HK-2 (cell line): ENCODE results near the gene FBXL7.

Experiments used
- DNase-seq: peaks from one replicate; pipeline ENCODE4 v3.0.0-alpha.2; 2018; ENCODE audit not compliant: unreplicated experiment

FBXL7 gene

DNA sequence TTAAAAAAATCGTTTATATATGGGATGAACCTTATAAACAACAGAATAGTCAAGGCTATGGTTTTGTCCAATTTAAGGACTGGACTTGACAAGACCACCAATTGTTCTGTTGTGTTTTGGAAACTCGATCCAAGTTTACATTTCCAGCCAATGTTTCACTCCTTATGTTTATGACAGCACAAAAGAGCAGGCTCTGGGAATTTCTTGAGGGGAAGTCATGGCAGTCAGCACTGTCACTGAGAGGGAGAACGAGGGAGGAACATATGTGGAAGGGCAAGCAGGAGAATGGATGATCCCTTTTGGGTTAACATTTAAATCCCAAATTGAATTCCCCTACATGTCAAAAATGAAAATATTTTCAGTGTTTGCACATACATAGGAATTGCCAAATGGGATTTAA, 387.1 kb downstream of the FBXL7 start:
- no peak for DNase-seq

DNA sequence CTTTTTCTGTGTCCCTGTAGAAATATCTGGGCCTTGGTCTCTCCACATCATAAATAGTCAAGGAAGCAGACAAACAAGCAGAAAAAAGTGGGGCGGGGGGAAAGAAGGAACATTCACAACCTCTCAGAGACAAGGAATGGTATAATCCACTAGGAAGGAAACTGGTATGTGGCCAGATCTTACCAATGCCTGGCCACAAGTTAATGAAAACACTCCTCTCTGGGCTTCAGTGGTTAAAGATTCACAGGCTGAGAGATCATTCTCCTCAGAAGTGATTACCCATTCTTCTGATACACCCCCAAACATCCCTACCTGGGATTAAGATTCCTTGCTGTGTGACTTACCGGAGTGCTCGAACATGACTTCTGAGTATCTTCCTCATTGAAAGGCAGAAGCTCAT, 389.0 kb downstream of the FBXL7 start:
- DNase-seq: peak; percentile 6

DNA sequence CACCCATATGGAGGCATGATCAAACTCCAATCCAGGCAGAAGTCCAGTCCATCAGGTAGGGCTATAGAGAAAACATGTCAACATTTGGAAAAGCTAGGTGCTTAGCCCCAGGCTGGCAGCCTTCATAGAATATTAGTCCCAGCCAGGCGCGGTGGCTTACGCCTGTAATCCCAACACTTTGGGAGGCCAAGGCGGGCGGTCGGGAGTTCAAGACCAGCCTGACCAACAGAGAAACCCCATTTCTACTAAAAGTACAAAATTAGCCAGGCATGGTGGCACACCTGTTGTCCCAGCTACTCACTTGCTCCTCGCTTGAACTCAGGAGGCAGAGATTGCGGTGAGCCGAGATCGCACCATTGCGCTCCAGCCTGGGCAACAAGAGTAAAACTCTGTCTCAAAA, 393.9 kb downstream of the FBXL7 start:
- DNase-seq: no peak

DNA sequence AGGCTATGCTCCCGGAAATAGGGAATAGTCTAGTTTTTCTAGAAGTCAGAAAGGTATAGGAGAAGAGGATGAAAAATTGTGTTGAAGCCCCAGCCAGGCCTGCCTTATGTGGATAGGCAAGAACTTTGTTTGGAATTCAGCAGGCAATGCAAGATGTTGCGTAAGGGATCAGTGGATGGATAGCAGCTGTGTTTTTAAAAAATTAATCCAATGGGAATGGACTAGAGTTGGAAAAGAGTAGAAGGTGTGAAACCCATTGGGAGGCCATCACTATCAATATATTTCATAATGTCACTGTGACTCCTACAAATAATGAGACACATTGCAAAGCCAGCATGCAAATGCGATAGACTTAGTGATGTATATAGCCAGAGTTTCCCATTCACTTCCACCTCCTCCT, 397.7 kb downstream of the FBXL7 start:
- no peak for DNase-seq

GRCh38 chr5:15898641-15899040, 398.7 kb downstream of the FBXL7 start:
- DNase-seq: no peak

DNA sequence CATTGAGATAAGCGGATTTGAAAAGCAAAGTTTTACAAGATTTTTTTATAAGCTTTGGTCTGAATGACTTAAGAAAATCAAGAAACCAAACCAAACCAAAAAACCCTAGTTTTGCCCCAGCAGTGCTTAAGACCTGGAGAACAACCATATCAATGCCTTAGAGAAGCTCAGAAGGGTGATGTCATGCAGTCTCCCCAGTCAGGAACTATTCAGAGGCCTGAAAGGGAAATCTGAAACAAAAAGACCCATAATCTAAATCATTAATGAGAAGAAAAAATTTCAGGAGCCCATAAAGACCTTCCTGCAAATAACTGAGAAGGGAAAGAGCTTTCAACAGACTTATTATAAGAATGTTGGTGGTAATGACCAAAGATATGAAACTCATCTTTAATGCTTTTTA, 399.5 kb downstream of the FBXL7 start:
- no peak for DNase-seq

GRCh38 chr5:15901151-15901550, 401.2 kb downstream of the FBXL7 start:
- DNase-seq: no peak

DNA sequence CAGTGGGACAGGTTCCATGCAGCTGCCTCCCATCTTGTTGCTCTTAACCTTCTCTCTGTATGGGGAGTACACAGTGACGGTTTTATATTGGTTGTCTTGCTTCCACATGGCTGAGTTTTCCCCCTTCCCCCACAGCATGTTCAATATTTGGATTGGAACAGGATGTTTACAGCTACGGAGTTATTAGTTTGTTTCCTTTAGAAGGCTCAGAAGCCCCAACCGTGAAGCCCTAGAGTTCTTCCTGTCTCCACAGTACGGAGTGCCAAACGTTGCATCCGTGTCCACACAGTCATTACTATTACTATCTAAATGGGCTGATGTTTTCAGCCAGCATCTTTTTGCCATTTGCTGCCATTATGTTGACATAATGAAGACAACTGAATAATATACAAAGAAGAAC, 402.1 kb downstream of the FBXL7 start:
- no peak for DNase-seq

GRCh38 chr5:15904899-15905830, 405.2 kb downstream of the FBXL7 start:
- DNase-seq: no peak

DNA sequence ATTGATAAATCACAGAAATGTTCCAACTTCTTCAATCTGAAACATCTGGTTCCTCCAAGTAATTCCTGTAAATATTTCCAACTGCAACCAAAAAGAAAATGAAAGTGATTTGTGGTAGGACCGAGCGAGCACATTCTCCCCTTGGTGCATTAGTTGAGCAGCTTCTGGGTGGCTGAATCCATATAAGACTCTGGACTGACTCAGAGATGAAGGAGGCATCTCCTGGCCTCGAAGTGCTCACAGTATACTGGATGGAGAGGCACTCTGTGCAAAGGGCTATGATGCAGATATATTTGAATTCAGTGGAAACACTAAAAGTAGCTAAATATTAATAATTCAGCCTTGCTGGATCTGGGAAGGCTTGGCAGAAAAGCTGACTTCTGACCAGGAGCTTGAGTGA, 414.7 kb downstream of the FBXL7 start:
- DNase-seq: no peak

DNA sequence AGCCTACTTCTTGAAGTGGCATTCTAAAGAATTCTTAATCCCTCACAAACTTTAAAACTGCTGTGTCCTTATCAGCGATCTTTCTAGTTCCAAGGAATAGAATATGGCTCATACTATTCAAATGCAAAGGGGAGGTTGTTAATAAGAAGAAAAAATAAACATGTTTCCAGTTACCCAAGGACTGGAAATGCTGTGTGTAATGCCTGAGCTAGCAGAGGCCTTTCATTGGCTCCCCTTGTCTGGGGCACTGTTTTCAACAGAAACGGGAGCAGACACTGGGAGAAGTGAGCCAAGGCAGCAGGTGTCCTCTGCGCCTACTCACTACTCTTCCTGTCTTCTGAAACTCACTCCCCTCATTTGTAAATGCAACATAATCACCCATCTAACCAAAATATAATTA, 426.6 kb downstream of the FBXL7 start:
- DNase-seq: no peak

GRCh38 chr5:15927710-15928380, 427.9 kb downstream of the FBXL7 start:
- DNase-seq: no peak

- DNase-seq: no peak
Measured at GRCh38 chr5:15929611-15930263, 429.8 kb downstream of the FBXL7 start.

DNA sequence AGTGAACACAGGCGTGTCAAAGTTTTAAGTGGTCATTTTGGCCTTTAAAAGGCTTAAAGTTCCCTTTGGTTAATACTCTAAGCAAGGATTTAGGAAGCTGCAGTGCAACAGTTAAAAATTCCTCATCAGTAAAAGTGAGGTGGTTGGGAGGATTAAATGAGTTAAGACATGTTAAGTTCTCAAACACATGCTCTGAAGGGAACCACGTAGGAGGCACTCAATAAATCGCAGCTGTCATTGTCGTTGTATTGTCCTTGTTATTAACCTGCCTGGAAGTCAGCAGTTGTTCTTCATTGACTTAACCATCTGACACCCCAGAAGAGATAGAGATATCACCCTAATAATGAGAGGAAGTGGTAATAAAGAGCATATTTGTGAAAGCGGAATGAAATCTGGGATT, 432.1 kb downstream of the FBXL7 start:
- no peak for DNase-seq

GRCh38 chr5:15933259-15934207, 433.6 kb downstream of the FBXL7 start:
- no peak for DNase-seq

GRCh38 chr5:15936505-15937245, 436.7 kb downstream of the FBXL7 start:
- DNase-seq: no peak

DNA sequence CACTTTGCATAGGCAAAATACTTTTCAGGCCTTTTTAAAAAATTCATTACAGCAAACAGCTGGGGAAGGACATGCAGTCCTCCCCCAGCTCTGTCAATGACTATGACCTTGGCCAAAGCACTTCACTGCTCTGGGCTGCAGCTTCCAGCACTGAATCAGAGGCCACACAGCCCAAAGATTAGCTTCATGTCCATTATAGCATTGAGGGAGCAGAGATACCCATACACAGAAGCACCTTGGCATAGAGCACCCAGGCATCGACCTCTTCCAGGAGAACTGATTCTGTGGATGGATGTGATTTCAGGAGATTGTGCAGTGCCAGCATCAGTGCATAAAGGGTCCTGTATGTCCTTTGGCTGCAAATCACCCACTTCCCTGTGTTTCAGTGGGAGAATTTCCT, 437.7 kb downstream of the FBXL7 start:
- no peak for DNase-seq

DNA sequence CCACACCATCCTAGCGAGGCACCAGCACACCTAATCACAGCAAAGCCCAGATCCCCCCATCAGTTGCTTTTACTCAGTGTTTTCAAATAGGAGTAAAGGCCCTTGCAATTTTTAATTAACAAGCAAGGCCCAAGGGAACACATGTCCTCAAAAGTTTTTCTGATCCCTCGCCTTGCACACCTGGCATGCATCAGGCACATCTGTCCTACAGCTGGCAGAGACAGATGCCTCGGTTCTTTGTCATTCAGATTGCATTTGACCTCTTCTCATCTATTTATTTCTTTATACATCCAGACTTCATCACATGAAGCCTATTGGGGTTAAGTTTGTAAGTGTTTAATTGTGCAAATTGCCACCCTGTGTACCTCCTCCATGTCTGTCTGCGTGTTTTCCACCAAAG, 438.2 kb downstream of the FBXL7 start:
- DNase-seq: no peak

DNA sequence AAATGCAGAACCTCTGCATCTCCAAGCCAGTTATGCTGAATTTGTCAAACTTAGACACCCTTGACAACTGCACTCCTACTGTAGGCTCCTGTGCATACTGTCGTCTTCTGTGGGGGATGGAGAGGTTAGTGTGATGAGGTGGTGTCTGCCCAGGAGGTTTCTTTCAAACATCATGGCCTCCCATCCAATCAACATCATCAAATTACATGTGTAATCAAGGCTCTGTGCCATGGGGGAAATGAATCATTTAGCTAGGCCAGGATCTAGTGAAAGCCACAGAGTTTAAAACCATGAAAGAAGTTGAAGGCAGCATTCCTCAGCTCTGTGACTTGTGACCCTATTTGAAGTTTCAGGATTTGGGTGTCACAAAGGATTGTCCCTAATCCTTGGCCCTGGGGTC, 439.0 kb downstream of the FBXL7 start:
- DNase-seq: no peak

GRCh38 chr5:15940905-15941304, 440.9 kb downstream of the FBXL7 start:
- DNase-seq: no peak

DNA sequence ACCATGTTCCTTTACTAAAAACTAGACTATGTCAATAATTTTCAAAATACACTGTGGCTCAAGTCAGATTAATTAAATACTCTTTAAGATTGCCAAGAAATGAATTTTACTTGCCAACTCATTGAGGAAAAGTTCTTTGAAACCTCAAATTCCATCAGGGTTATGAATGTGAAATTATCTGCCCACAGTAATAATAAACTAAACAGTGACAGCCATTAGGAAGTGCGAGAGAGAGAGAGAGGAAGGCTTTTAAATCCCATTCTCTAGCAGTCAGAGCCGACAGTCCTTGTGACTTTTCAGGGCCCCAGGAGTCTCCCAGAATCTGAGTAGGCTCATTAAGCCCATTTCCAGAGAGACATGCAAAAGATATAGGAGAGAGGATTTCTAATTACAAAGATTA, 443.5 kb downstream of the FBXL7 start:
- DNase-seq: no peak
